OCI-LY1 (cell line): ENCODE data around the gene NACC1.

Experiments used
- H2AFZ ChIP-seq: fragments of 200-600 bp; sonication (generic), shearing (Covaris generic); 2 replicates; pipeline ENCODE4 v1.6.0; 2014; ENCODE audit warnings: antibody characterized with exemption, mild to moderate bottlenecking, low read length
- H3F3A ChIP-seq: fragments of 200-600 bp; sonication (generic), shearing (Covaris generic); 2 replicates; pipeline ENCODE4 v1.6.0; 2014; ENCODE audit warnings: mild to moderate bottlenecking, antibody characterized with exemption, low read length, moderate library complexity; ENCODE audit not compliant: insufficient read depth
- H3K27ac ChIP-seq: fragments of 200-600 bp; sonication (generic); 2 replicates; pipeline ENCODE4 v1.5.1; 2014; ENCODE audit warnings: low read length, mixed run types, mild to moderate bottlenecking, low read depth; ENCODE audit not compliant: poor library complexity, severe bottlenecking
- H3K27me3 ChIP-seq: fragments of 200-600 bp; sonication (generic); 2 replicates; pipeline ENCODE4 v1.6.0; 2014; ENCODE audit warnings: antibody characterized with exemption, mild to moderate bottlenecking, low read length, moderate library complexity; ENCODE audit not compliant: insufficient read depth
- H3K36me3 ChIP-seq: fragments of 200-600 bp; sonication (generic); 2 replicates; pipeline ENCODE4 v1.6.1; 2014; ENCODE audit warnings: mild to moderate bottlenecking, antibody characterized with exemption, low read length, moderate library complexity, mixed read lengths; ENCODE audit not compliant: insufficient read depth
- H3K4me1 ChIP-seq: fragments of 200-600 bp; sonication (generic); 2 replicates; pipeline ENCODE4 v1.5.1; 2014; ENCODE audit warnings: mild to moderate bottlenecking, low read length, moderate library complexity; ENCODE audit not compliant: insufficient read depth, severe bottlenecking
- H3K4me2 ChIP-seq: fragments of 200-600 bp; sonication (generic), shearing (Covaris generic); 2 replicates; pipeline ENCODE4 v1.6.1; 2014; ENCODE audit warnings: low read length
- H3K4me3 ChIP-seq: fragments of 200-600 bp; sonication (generic); 2 replicates; pipeline ENCODE4 v1.5.1; 2014; ENCODE audit warnings: low read length, low read depth, mild to moderate bottlenecking, mixed read lengths; ENCODE audit not compliant: poor library complexity, severe bottlenecking
- H3K79me2 ChIP-seq: fragments of 200-600 bp; shearing (Covaris generic); 2 replicates; pipeline ENCODE4 v1.6.1; 2016; ENCODE audit warnings: mixed run types, low read length, mixed read lengths; ENCODE audit not compliant: insufficient read depth
- H3K9ac ChIP-seq: fragments of 200-600 bp; sonication (generic), shearing (Covaris generic); 2 replicates; pipeline ENCODE4 v1.6.1; 2014; ENCODE audit warnings: mild to moderate bottlenecking, low read length, mixed read lengths
- H3K9me2 ChIP-seq: fragments of 200-600 bp; sonication (generic), shearing (Covaris generic); 2 replicates; pipeline ENCODE4 v1.6.1; 2014; ENCODE audit warnings: low read depth, mild to moderate bottlenecking, low read length, mixed read lengths
- H3K9me3 ChIP-seq: fragments of 200-600 bp; shearing (Covaris generic); 2 replicates; pipeline ENCODE4 v1.6.1; 2014; ENCODE audit warnings: low read length, mixed read lengths
- H4K20me1 ChIP-seq: fragments of 200-600 bp; sonication (generic), shearing (Covaris generic); 2 replicates; pipeline ENCODE4 v1.6.0; 2016; ENCODE audit warnings: mild to moderate bottlenecking, low read length; ENCODE audit not compliant: insufficient read depth
- CTCF ChIP-seq: fragments of 200-600 bp; sonication (generic), shearing (Covaris generic); IDR thresholded peaks from 2 replicates; pipeline ENCODE4 v1.5.1; 2017; ENCODE audit warnings: mild to moderate bottlenecking, antibody characterized with exemption, low read length, moderate library complexity, mixed read lengths
- EZH2 ChIP-seq: fragments of 200-600 bp; sonication (generic), shearing (Covaris generic); IDR thresholded peaks from 2 replicates; pipeline ENCODE4 v1.8.0; 2017; ENCODE audit warnings: borderline replicate concordance, mixed run types, mild to moderate bottlenecking, antibody characterized with exemption, low read length, moderate library complexity, mixed read lengths

NACC1 gene

GRCh38 chr19:13079542-13079986 lies 38.5 kb upstream of the NACC1 start:
- no peaks in the 10 kb centered on the region for H3K36me3 ChIP-seq
- peaks cover 26% of the 10 kb centered on the region; the same call in 1 of the 2 replicates for H3K27me3 ChIP-seq
- H3K9me2 ChIP-seq = no peaks in the 10 kb centered on the region
- no peak overlapping the region for H3K9ac ChIP-seq
- no peak overlapping the region for H2AFZ ChIP-seq
- no peak overlapping the region for H3K27ac ChIP-seq
- H4K20me1 ChIP-seq = no peaks in the 10 kb centered on the region
- no peaks in the 10 kb centered on the region for H3K79me2 ChIP-seq
- no peak overlapping the region for H3K4me3 ChIP-seq
- no peaks in the 10 kb centered on the region for H3K4me1 ChIP-seq
- TF ChIP-seq CTCF = no peak
- TF ChIP-seq EZH2 = no peak
- H3K4me2 ChIP-seq = no peak overlapping the region
- H3F3A ChIP-seq = no peaks in the 10 kb centered on the region
- H3K9me3 ChIP-seq = no peaks in the 10 kb centered on the region

GRCh38 chr19:13082192-13083007 lies 35.7 kb upstream of the NACC1 start:
- H3K9ac ChIP-seq = no peak overlapping the region
- H3K9me2 ChIP-seq = no peaks in the 10 kb centered on the region
- no peaks in the 10 kb centered on the region for H3K36me3 ChIP-seq
- no peaks in the 10 kb centered on the region for H3K9me3 ChIP-seq
- TF ChIP-seq EZH2 = no peak
- TF ChIP-seq CTCF = peak; percentile 30; the same call in 1 of the 2 replicates
- H3K27me3 ChIP-seq = peaks cover 16% of the 10 kb centered on the region; the same call in 1 of the 2 replicates
- no peak overlapping the region for H3K4me2 ChIP-seq
- no peaks in the 10 kb centered on the region for H3K4me1 ChIP-seq
- H3F3A ChIP-seq = no peaks in the 10 kb centered on the region
- H4K20me1 ChIP-seq = no peaks in the 10 kb centered on the region
- no peak overlapping the region for H3K4me3 ChIP-seq
- H3K27ac ChIP-seq = no peak overlapping the region
- no peaks in the 10 kb centered on the region for H3K79me2 ChIP-seq
- H2AFZ ChIP-seq = no peak overlapping the region

DNA sequence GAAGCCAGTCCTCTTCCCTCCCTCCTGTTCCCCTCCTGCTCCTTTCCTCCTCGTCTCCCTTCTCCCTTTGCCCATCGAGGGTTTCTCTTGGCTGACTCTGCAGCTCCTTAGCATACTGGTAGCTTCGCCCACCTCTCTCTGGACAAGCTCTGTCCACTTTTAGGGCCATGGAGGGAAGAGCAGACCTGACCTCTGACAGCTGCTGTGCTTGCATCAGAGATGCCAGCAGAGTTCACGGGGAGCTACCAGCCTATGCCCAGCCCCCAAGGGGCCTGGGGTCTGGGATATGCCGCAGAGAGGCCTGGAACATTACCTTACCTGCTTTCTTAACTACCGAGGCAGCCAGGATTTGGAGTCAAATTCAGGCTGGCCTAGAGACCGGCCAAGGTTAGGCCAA lies 35.1 kb upstream of the NACC1 start:
- Histone ChIP-seq H3K9ac (no peak overlapping the region), H4K20me1 (no peaks in the 10 kb centered on the region), H3K27me3 (peaks cover 17% of the 10 kb centered on the region; the same call in 1 of the 2 replicates), H3K4me1 (no peaks in the 10 kb centered on the region), H2AFZ (no peak overlapping the region), H3K4me2 (no peak overlapping the region), H3K36me3 (no peaks in the 10 kb centered on the region), H3K9me2 (no peaks in the 10 kb centered on the region), H3K27ac (no peak overlapping the region), H3K79me2 (no peaks in the 10 kb centered on the region), H3K4me3 (no peak overlapping the region), H3K9me3 (no peaks in the 10 kb centered on the region), H3F3A (no peaks in the 10 kb centered on the region)
- no peak for TF ChIP-seq EZH2
- TF ChIP-seq CTCF = no peak
